ENCODE measurements around the gene LPCAT4. TPM values are rescaled to one million over a fixed set of nuclear protein-coding genes. Genes with fewer than 3 reads are reported as not detected.
A peak's percentile ranks its signal among the peaks of the same experiment; 100 is the strongest.

The LPCAT4 gene
- total RNA-seq, 1 experiment from 2014 or later = 77.1 TPM

- CTCF ChIA-PET = no interaction called here
- peak overlapping the region; percentile 68; the same call in 1 of the 2 replicates for H3K27ac ChIP-seq (ENCODE audit: low read depth, low read length)
- no peak for DNase-seq (ENCODE audit: low read depth, low spot score)
Observed at GRCh38 chr15:34336991-34337556, 29.9 kb downstream of the LPCAT4 start.

More at GRCh38 chr15:34336991-34337556, 29.9 kb downstream of the LPCAT4 start:
- no peaks in the 10 kb centered on the region for H3K9me2 ChIP-seq (ENCODE audit: insufficient read depth)
- TF ChIP-seq CBX3 (IDR thresholded peaks at IDR 0.05; ENCODE audit: low read depth) (no peak), CEBPB (IDR thresholded peaks at IDR 0.05; ENCODE audit: low read depth) (no peak), EZH2 (IDR thresholded peaks at IDR 0.05) (no peak), REST (IDR thresholded peaks at IDR 0.05; ENCODE audit: low read depth) (no peak), POLR2AphosphoS5 (IDR thresholded peaks at IDR 0.05; ENCODE audit: low read depth, low read length) (no peak), YY1 (IDR thresholded peaks at IDR 0.05; ENCODE audit: extremely low read depth, insufficient replicate concordance, low read depth, low read length) (no peak), ZNF274 (IDR thresholded peaks at IDR 0.05; ENCODE audit: low read depth, low read length) (no peak), SIN3A (IDR thresholded peaks at IDR 0.05; ENCODE audit: low read depth) (no peak), POLR2A (IDR thresholded peaks at IDR 0.05; ENCODE audit: borderline replicate concordance, extremely low read depth, insufficient read depth, insufficient read length) (no peak), ZBTB33 (IDR thresholded peaks at IDR 0.05; ENCODE audit: extremely low read depth, insufficient replicate concordance, low read length) (no peak), ATF3 (IDR thresholded peaks at IDR 0.05) (no peak), SP1 (IDR thresholded peaks at IDR 0.05; ENCODE audit: low read depth) (no peak), JUND (IDR thresholded peaks at IDR 0.05) (no peak), ZFX (IDR thresholded peaks at IDR 0.05) (no peak)
- TF ChIP-seq, protein P1, sequence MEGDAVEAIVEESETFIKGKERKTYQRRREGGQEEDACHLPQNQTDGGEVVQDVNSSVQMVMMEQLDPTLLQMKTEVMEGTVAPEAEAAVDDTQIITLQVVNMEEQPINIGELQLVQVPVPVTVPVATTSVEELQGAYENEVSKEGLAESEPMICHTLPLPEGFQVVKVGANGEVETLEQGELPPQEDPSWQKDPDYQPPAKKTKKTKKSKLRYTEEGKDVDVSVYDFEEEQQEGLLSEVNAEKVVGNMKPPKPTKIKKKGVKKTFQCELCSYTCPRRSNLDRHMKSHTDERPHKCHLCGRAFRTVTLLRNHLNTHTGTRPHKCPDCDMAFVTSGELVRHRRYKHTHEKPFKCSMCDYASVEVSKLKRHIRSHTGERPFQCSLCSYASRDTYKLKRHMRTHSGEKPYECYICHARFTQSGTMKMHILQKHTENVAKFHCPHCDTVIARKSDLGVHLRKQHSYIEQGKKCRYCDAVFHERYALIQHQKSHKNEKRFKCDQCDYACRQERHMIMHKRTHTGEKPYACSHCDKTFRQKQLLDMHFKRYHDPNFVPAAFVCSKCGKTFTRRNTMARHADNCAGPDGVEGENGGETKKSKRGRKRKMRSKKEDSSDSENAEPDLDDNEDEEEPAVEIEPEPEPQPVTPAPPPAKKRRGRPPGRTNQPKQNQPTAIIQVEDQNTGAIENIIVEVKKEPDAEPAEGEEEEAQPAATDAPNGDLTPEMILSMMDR (IDR thresholded peaks at IDR 0.05 in 2 of 3, conservative IDR thresholded peaks at IDR 0.05 in 1 of 3; ENCODE audit: borderline replicate concordance in 1 of 3, insufficient read depth in 1 of 3, low read depth in 2 of 3, low read length in 2 of 3) = no peak
- TF ChIP-seq, protein P2, sequence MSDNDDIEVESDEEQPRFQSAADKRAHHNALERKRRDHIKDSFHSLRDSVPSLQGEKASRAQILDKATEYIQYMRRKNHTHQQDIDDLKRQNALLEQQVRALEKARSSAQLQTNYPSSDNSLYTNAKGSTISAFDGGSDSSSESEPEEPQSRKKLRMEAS (IDR thresholded peaks at IDR 0.05) = no peak
- peak overlapping the region; percentile 91 for H3K4me2 ChIP-seq (ENCODE audit: low read length)
- no peak for ATAC-seq
- ChIA-PET POLR2A (interaction anchor here (1.0 to 1.9 kb wide), 5 partner anchors 15 to 128 kb away, joined by 3 to 9 read pairs (median 4); no protein-coding TSS in a partner anchor), RAD21 (ENCODE audit: low non-redundant PET in 1 of 2, low total read pairs in 2 of 2, uncharacterized antibody in 2 of 2, unreplicated experiment in 2 of 2) (no interaction called here)
- peaks cover 20 to 32% of the 10 kb centered on the region in 2 experiments for H3K36me3 ChIP-seq (ENCODE audit: control insufficient read depth in 1 of 2, insufficient read depth in 2 of 2, low read length in 2 of 2)
- H3K4me1 ChIP-seq (ENCODE audit: control insufficient read depth in 1 of 2, insufficient read depth in 2 of 2, low read length in 2 of 2) = peaks cover 10 to 29% of the 10 kb centered on the region in 2 experiments; a peak in 3 of 4 replicates
- intact Hi-C loops (cut with micrococcal nuclease) = loop anchor here (5.0 kb wide), 1 partner anchor 100 kb away; no protein-coding TSS in a partner anchor
- no peaks in the 10 kb centered on the region for H3K27me3 ChIP-seq (ENCODE audit: insufficient read depth, low read length)
- BruUV-seq (replicated peaks) = no TSS peak
- H3K4me3 ChIP-seq (replicated peaks in 1 of 2; ENCODE audit: low read depth in 1 of 2, low read length in 2 of 2) = peak overlapping the region; percentile 55 to 68
- H3K79me2 ChIP-seq (ENCODE audit: insufficient read depth, low read length) = peaks cover 32% of the 10 kb centered on the region
- no peaks in the 10 kb centered on the region for H4K20me1 ChIP-seq (ENCODE audit: insufficient read depth)
- H3K9me3 ChIP-seq (ENCODE audit: control insufficient read depth in 1 of 2, insufficient read depth in 1 of 2, low read depth in 1 of 2, low read length in 2 of 2) = no peaks in the 10 kb centered on the region
- no peak overlapping the region for H2AFZ ChIP-seq (ENCODE audit: low read depth, low read length, poor library complexity, severe bottlenecking)
- H3K9ac ChIP-seq (ENCODE audit: low read length) = peak overlapping the region; percentile 63
